HG02852 (cell line): ENCODE measurements around the gene CEP131.

Source experiments
- ATAC-seq: cut with Tn5 transposase; IDR thresholded peaks from one replicate; pipeline ENCODE4 v1.9.1; 2021; ENCODE audit warnings: mild to moderate bottlenecking, moderate library complexity; ENCODE audit not compliant: unreplicated experiment

CEP131 gene

DNA sequence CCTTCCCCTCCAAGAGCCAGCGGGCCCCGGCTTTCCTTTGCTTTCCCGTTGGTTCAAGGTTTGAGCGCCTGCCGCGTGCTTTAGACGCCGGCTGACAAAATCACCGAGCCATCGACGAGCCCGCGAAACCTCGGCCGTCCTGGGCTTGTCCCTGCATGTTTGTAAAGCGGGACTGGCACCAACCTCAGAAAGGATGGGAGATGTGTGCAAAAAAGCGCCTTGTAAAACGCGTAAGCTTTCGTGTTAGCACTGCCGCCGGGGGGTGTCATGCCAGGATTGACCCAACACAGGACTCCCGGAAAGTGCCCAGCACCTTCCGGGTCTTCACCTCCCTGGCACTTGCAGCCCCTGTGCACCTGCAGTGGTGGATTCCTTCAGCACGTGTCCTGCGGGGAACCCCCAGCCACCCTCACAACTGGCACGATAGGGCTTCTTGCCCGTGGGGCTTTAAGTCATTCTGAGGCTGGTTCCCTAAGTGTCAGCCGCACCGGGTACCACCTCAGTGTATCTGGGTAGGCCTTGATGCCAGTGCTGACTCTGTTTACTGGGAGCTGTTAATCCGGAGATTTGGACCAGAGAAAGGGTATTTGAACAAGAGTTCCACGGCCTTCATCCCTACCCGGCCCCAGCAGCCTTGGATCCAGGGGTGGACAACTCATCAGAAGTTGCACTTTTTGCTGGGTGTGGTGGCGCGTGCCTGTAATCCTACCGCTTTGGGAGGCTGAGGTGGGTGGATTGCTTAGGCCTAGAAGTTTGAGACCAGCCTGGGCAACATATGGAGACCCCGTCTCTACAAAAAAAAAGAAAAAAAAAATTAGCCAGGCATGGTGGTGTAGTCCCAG lies 17.2 kb upstream of the CEP131 start:
- ATAC-seq = no peak

DNA sequence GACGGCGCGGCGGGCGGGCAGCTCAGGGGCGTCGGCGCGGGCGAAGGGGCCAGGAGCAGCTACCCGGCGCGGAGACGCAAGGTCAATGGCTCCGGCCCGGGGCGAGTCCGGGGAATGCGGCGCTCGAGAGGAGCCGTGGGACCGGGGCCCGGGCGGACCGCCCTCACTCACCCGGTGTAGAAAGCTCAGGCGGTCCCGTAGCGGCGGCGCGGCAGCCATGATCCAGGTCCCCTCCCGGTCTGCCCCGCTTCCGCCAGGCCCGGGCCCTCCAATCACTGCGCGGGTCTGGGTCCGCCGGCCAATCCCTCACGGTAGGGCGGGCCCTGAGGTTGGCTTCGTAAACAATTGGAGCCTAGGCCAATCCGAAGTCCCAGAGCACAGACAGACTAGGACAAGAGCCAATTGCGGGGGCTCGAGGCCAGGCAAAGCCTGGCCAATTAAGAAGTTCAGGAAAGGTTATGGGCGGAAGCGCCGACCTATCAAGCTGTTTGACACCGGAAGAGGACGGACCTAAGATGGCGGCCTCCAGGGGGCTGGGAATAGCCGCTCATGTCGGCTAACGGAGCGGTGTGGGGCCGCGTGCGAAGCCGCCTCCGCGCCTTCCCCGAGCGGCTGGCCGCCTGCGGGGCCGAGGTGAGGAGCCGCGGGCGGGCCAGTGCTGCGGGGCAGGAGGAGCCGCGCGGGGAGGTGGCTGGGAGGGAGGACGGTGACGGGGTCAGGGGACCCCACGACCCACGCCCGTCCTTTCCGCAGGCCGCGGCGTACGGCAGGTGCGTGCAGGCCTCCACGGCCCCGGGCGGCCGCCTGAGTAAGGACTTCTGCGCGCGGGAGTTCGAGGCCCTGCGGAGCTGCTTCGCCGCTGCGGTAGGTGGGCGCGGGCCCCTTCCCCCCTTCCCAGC lies 16.3 kb upstream of the CEP131 start, which contains the start of the genes NDUFAF8 and TEPSIN:
TSS of gene NDUFAF8 (plus strand) at position 504 of the 899 bp plus-strand sequence. CDS start at position 550, 46 bp downstream.
TSS of gene TEPSIN (minus strand) at position 241 of the 899 bp plus-strand sequence. CDS start at position 219, 22 bp downstream.
- ATAC-seq = peak; percentile 91

DNA sequence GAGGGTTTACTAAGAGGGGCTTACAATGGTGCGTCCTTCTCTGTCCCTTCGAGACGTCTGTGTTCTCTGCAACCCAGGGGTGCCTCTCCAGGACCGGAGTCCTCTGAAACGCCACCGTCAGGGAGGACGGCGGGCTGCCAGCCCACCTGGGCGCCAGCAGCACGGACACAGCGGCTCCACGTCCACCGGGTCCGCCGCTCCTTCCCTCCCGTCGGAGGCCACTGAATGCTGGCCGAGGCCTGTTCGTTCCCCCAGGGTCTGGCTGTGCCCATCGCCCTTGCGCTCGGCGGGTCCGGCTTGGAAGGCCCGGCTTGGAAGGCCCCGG lies 15.7 kb upstream of the CEP131 start:
- ATAC-seq = peak; percentile 1

DNA sequence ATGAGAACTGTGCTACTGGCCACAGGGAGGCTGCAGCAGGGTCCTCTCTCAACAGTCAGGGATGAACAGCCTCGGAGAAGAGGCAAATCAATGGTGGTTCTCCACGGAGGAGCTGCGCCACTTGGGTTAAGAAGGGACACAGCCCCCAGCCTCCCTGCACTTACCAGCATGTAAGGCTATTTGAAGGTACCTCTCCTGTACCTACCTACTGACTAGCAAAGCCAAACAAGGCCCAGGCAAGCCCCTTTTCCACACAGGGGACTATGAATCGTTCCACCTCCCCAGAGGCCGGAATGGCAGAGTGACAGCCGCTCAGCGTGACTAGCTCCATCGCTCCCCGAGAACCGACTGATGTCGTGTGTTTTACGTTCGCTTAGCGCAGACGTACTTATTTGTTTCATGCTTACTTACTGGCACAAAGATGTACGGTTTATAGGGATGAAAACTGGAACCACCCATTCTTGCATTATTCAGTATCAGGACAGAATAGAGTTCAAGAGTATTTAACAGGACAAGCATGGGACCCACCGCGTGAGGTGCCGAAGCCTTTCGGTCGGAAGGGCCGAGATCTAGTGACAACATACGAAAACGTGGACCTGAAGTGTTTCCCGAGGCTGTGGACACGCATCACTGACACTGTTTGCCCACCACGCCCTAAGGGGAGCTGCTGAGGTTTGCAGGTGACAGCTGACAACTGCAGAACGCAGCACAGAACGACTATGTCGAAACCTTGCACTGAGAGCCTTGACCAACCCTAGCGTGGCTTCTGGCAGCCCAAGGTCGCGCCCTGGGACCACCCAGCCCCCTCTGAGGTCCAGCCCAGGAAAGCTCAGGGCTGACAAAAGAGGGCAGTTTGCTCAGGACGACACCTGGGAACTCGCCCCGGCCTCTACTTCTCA lies 15.1 kb upstream of the CEP131 start:
- no peak for ATAC-seq

DNA sequence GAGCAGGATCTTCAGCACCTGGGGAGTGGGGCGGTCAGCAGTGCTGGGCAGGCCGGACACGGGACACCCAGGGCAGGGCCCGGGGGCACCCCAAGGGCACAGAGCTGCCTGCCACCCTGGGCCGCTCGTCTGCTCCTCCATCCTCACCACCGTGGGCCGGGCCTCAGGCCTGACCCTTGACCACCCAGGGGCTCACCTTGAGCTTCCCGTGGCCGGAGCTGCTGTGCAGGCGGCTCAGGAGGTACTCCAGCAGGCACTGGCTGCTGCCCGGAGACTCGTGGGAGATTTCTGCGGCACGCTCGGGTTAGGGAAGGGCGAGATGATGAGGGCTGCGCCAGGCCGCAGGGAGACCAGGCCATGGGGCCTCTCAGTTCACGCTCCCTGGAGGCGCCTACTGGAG lies 14.0 kb upstream of the CEP131 start:
- ATAC-seq = no peak

DNA sequence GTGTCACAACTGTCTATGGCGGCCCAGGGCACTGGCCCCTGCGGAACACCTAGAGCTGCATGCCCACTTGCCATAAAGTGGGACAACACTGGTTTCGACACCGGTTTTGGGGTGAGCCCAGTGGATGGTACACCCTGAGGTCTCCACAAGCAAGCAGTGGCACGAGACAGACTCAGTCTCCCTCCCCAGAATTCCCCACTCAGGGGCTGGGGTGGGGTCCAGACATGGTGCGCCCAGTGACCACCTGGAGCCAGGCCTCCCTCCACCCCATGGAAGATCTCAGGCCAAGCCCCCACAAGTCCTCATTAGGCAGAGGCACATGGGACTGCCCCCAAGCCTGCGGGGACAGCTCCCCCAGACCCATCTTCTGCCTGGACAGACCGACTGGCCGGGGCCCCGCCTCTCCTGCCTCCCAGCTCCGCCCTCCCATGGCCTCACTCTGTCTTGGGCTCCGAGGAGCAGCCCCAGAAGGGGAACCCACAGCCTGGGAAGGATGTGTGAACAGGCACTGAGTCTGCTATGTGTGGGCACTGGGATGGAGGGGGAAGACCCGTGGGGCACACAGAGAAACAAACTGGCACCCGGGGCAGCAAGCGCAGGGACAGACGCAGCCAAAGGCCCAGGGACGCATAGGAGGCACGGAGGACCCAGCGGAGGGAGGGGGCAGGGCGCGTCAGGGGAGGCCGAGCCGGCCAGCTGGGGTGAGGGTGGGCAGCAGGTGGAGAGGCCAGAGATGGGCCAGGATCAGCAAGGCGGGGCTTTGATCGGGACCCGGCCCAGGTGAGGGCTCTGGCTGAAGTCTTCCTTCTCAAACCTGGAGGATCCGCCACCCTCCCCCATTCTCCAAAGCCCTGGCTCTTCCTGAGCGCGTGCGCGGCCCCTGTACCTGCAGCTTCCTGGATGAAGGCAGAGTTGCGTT lies 13.3 kb upstream of the CEP131 start:
- ATAC-seq = no peak

DNA sequence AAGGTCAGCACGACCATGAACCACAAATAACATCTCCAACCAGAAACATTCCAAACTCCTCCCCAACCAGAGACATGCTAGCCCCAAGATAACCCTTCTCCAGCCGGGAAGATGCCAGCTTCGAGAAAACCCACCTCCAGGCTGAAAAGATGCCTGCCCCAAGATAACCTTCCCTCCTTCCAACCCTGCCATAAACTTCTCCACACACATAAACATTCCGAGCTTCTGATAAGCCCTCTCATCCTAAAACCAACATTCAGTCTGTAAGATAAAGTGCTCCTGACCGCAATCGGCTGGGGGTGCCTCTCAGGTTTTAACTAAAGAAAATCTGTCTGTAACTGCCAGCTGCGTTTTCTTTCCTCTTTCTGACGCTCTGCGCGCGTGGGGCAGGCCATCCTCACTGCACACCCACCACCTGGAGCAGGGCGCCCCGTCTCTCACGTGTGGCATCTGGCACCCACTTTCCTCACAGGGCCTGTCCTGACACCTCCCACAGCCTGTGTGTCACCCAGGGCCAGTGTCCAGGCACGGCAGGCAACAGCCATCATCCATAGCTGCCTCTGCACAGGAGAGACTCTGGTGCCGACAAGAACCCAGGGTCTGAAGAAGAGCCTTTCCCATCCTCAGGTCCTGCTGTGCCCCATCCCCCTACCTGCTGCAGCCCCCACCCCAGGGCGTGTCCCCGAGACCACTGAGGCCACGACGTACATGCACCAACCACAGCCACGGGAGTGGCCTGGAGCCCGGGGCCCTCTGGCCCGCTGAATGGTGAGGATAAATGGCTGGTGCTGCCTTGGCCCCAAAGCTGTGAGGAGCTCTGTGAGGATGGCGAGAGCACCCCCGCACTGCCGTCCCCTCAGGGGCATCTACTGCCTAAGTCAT lies 12.4 kb upstream of the CEP131 start:
- no peak for ATAC-seq

DNA sequence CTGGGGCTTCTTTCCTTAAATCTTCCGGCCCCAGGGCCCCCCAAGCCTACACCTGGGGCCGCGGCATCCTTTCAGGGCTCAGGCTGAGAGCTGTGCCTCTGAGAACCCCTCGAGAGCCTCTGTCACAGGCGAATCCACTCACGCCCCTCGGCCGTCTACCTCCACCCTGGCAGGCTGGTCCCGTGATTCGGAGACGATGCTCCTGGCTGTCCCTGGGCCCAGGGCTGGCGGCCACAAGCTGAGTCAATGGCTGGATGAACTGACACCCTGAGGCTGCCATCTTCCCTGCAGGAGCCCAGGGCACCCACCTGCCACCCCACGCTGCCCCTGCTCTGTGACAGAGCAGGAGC lies 11.7 kb upstream of the CEP131 start:
- ATAC-seq = no peak

DNA sequence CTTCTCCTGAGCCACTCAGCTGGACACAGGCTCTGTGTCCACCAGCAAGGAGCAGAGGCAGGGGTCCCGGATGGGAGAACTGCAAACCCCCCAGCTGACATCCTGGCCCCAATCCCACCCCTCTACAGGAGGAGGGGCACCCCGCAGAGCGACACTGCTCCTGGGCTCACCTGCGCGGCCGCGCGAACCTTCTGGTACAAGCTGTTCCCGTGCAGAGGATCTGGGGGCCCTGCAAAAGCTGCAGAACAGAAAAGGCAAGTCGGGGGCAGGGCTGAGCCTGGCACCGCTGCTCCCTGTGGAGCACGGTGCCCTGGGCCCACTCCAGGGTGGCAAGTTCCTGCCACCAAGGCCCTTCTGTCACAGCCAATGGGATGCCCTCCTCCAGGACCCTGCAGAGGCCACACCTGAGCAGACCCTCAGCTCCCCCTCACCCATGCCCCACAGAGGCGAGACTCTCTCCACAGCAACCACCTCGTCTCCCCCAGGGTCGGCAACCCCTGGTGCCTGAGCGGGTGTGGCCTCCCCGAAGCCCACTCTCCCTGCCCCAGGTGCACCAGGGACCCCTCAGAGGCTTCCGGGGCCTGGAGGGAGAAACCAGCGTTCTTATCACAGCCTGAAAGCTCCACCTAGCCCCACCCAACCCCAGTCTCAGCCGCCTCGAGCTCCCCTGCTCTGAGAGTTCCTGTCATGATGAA lies 11.2 kb upstream of the CEP131 start:
- no peak for ATAC-seq

DNA sequence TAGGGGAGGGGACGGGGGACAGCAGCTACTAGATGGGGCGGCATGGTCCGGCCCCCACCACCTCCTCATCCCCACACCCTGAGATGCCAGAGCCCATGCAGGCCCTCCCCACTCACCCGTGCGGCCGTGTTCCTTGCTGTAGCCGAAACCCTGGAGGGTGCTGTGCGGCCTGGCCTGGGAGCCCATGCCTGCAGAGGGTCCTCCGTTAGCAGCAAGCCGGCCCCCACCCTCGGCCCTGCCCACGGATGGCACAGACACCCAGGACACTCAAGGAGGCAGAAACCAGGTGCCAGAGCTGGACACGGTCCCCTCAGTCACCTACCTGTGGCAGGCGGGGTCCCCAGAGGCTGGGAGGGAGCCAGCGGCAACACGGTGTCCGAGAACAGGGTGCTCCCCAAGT lies 10.6 kb upstream of the CEP131 start:
- no peak for ATAC-seq

DNA sequence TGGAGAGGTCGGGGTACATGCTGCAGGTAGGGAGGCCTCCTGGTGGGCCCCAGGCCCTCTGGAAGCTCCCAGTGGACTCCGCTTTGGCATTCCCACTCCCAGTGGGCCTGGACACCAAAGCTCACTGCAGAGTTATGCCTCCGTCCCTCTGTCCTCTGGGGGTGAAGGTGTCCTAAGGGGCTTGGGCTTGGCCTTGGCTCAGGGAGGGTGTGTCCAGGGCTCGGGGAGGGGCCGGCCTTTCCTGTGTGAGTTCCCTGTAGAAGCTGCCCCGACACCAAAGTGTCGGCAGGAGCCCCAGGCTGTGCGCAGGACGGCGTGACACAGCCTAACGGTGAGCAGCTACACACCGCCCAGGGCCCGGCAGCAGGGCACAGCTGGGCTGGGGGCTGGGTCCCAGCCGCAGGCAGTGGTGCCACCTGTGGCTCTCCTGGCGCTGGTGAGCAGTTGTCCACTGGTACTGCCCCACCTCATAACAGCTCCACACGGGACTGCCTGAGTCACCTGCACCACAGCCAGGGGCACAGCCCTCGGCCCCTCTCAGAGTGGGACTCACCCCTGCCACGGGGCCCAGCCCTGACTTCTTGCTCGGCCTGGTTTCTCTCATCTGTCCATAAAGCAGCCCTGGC lies 10.0 kb upstream of the CEP131 start:
- ATAC-seq = no peak

DNA sequence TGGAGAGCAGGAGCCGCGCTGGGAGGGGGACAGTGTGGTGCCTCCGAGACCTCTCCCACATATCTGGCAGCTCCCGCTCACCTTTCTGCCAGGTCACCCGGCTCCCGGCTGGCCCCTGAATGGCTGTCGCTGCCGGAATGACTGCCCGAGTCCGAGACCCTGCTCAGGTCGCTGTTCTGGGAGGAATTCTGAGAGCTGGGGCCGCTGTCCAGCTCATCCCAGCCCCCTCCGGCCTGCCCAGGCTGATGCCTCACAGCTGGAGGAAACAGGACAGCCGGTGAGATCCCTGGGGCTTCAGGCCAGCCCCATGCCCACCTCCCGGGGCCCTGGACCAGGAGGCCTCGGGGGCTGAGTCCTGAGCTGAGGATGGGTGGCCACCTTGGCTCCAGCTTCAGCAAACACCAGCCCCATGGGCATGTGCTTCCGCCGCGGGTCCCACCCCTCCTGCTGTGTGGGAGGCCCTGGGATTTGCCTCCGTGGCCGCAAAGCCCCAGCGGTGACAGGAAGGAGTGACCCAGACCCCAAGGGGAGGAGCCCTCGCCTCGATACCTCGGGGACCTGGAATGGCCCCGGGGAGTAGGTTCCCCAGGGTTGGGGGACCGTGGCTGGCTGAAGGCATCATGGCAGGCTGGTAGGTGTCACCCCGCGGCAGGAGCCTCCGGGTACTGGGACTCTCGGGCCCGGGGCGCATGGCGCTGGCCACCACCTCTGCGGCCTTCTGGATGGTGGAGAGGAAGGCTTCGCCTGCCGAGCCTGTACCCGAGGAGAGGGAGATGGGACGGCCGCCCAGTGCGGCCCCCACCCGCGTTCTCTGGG lies 9.2 kb upstream of the CEP131 start:
- no peak for ATAC-seq

DNA sequence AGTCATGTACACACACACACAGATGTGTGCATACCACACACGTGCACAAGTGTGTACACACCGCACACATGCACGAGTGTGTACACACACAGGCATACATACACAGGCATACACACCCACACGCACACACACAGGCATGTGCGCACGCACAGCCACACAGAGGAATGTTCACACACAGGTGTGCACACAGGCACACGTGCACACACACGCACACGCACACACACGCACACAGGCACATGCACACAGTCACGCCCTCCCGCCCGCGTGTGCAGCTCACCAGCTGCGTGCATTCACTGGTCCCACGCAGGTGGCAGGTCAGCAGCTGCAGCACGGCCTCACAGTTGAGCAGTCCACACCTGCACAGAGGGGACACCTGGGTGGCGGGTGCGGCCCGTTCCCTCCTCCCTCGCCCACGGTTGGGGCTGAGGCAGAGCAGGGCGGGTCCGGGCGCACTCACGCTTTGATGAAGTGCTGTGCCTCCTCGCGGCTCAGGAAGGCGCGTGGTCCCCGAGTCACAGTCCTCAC lies 8.4 kb upstream of the CEP131 start:
- ATAC-seq = no peak

DNA sequence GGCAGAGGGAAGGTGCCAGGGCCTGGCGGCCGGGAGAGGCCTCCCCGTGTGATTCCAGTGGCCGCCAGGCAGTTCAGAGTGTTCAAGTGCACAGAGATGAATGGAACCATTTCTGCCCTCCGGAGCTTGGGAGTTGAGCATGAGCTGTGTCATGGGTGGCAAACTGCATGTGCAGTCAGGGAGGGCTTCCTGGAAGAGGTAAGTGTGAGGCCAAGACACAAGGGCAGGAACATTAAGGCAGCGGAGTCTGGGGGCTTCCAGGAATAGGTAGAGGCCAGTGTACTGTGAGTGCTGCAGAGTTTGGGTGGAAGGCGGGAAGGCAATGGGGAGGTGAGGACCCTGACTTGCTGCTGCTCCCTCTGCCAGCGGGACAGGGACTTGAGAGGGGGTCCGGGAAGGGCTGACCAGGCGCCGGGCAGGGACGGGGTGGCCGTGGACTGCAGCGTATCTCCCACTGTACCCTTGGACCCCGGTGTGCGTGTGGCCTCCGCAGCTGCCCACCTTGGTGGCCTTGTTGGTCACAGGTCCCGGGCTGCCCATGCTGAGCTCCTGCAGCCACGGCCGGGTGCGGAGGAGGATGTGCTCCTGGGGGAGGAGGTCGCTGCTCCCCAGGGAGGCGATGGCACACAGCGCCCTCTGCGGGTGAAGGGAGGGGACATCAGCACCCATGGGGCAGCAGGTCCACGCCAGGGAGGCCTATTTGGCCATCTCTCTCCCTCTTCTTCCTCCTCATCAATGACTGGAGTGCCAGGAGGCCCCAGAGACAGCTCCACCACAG lies 7.5 kb upstream of the CEP131 start:
- ATAC-seq = no peak

DNA sequence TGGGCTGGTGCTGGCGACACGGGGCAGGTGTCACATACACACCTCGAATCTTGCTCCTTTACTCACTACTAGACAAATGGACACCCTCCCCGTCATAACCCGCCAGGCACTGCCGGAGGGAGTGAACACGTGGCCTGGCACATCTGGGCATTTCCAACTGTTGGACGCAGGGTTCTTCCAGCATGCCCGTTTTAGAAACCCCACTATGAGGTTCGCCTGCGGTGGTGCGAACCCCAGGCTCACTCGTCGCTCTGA lies 6.8 kb upstream of the CEP131 start:
- ATAC-seq = no peak
